GM18951 (cell line): ENCODE results near the gene MYO15B.
A peak's percentile ranks its signal among the peaks of the same experiment; 100 is the strongest.

Source experiments
- POLR2A ChIP-seq: IDR thresholded peaks from 4 replicates; pipeline ENCODE4 v1.6.1; 2011; ENCODE audit warnings: mild to moderate bottlenecking; ENCODE audit not compliant: insufficient read length, insufficient read depth; ENCODE audit errors: extremely low read depth
- in situ Hi-C: fragments of 300-500 bp; cut with MboI; formaldehyde crosslinking; loops from one replicate; pipeline ENCODE4 v1.12.0; 2022; ENCODE audit warnings: low sequenced_read_pairs, mixed read lengths, inconsistent platforms; ENCODE audit not compliant: unreplicated experiment

The MYO15B gene

GRCh38 chr17:75652934-75653549, 65.4 kb downstream of the MYO15B start:
- in situ Hi-C loops, result no loop called here
- TF ChIP-seq POLR2A, result no peak

- no peak for TF ChIP-seq POLR2A
- in situ Hi-C loops, result no loop called here
These were observed 66.6 kb downstream of the MYO15B start for GRCh38 chr17:75654176-75654575.

GRCh38 chr17:75658237-75658636, 70.6 kb downstream of the MYO15B start:
- in situ Hi-C loops, result no loop called here
- TF ChIP-seq POLR2A, result no peak

GRCh38 chr17:75661531-75661930, 73.9 kb downstream of the MYO15B start:
- TF ChIP-seq POLR2A, result no peak
- in situ Hi-C loops, result no loop called here

- no peak for TF ChIP-seq POLR2A
- in situ Hi-C loops, result no loop called here
These were observed 74.9 kb downstream of the MYO15B start for GRCh38 chr17:75662511-75662910.

GRCh38 chr17:75664099-75664549, 76.5 kb downstream of the MYO15B start:
- no peak for TF ChIP-seq POLR2A
- in situ Hi-C loops, result no loop called here

- in situ Hi-C loops, result no loop called here
- no peak for TF ChIP-seq POLR2A
These were observed 78.4 kb downstream of the MYO15B start for GRCh38 chr17:75665981-75666380.

GRCh38 chr17:75666959-75667790, 79.6 kb downstream of the MYO15B start, which contains the start of the genes RECQL5 and SAP30BP:
TSS of gene RECQL5 (minus strand) at chr17:75667154. CDS start at chr17:75666557, 597 bp downstream.
TSS of gene SAP30BP (plus strand) at chr17:75667338. CDS start at chr17:75667373, 35 bp downstream.
- in situ Hi-C loops, result no loop called here
- TF ChIP-seq POLR2A, result peak; percentile 66

GRCh38 chr17:75667825-75668224, 80.2 kb downstream of the MYO15B start:
- TF ChIP-seq POLR2A, result no peak
- in situ Hi-C loops, result no loop called here

- TF ChIP-seq POLR2A, result no peak
- in situ Hi-C loops, result no loop called here
These were observed 80.9 kb downstream of the MYO15B start for GRCh38 chr17:75668489-75668888.

- TF ChIP-seq POLR2A, result no peak
These were observed 83.3 kb downstream of the MYO15B start for GRCh38 chr17:75670868-75671267.

GRCh38 chr17:75672011-75672410, 84.4 kb downstream of the MYO15B start:
- TF ChIP-seq POLR2A, result no peak
- in situ Hi-C loops, result no loop called here

More at GRCh38 chr17:75670868-75671267, 83.3 kb downstream of the MYO15B start:
- in situ Hi-C loops, result no loop called here

GRCh38 chr17:75673487-75673886, 85.9 kb downstream of the MYO15B start:
- no peak for TF ChIP-seq POLR2A
- in situ Hi-C loops, result no loop called here
